Measurements from ENCODE around the gene ZDHHC20. TPM values are rescaled to one million over a fixed set of nuclear protein-coding genes. Genes with fewer than 3 reads are reported as not detected.

Gene ZDHHC20
- polyA plus RNA-seq, 3 donors = 28.1 to 67.8 (median 66.8) TPM

DNA sequence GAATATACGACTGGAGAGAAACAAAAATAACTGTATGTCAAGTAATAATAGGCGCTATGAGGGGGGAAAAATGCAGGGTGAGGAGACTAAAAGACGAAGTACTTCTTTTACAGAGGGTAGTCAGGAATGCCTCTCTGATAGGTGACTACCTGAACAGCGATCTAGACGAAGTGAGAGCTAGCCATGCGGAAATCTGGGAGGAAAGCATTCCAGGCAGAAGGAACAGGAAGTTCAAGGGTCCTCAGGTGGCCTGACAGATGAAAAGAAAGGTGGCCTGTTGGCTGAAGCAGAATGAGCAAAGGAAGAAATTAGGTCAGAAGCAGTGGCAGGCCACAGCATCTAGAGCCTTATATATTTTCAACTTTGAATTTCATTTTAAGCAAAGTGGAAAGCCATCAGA lies 13.3 kb downstream of the ZDHHC20 start:
- Histone ChIP-seq H3K9me3 (replicated peaks in 1 of 2; ENCODE audit: control insufficient read depth in 1 of 2, insufficient read depth in 1 of 2, low read length in 2 of 2) (no peaks in the 10 kb centered on the region), H3K4me3 (replicated peaks in 1 of 3; ENCODE audit: low read depth in 2 of 3, low read length in 3 of 3) (no peak overlapping the region), H3K79me2 (ENCODE audit: insufficient read depth, low read length) (peaks cover 81% of the 10 kb centered on the region), H3K9ac (ENCODE audit: insufficient read depth, low read length, poor library complexity, severe bottlenecking) (no peak overlapping the region), H3K27ac (ENCODE audit: low read depth in 1 of 2, low read length in 2 of 2) (peak overlapping the region in 1 of 2 donors; percentile 18), H3K27me3 (ENCODE audit: control insufficient read depth in 2 of 2, insufficient read depth in 2 of 2, low read length in 2 of 2) (no peaks in the 10 kb centered on the region), H3K4me2 (replicated peaks; ENCODE audit: extremely low read depth, low read length, poor library complexity, severe bottlenecking) (no peak overlapping the region), H3K4me1 (ENCODE audit: control insufficient read depth in 1 of 2, insufficient read depth in 2 of 2, low read length in 2 of 2) (peaks cover 27 to 46% of the 10 kb centered on the region in 2 donors), H3K36me3 (replicated peaks in 1 of 2; ENCODE audit: control insufficient read depth in 1 of 2, insufficient read depth in 2 of 2, low read length in 2 of 2) (no peaks in the 10 kb centered on the region), H2AFZ (ENCODE audit: insufficient read depth, low read depth, low read length, poor library complexity, severe bottlenecking) (no peak overlapping the region), H4K20me1 (ENCODE audit: insufficient read depth, low read length) (peaks cover 41% of the 10 kb centered on the region)
- Mint-ChIP-seq H3K4me1 (peaks cover 57% of the 10 kb centered on the region), H3K27me3 (ENCODE audit: low read depth in 3 of 3) (no peaks in the 10 kb centered on the region), H3K36me3 (peaks cover 17 to 21% of the 10 kb centered on the region in 2 donors), H3K9me3 (peaks cover 0 to 3% (median 0%) of the 10 kb centered on the region in 7 donors), H3K27ac (peak overlapping the region; percentile 8 to 72 (median 29)), H3K4me3 (no peak overlapping the region)
- intact Hi-C loops (cut with micrococcal nuclease) = no loop called here
- WGBS (ENCODE audit: insufficient coverage) = 96% methylated on average over 5 of the region's 6 CpGs
- TF ChIP-seq, protein P1, sequence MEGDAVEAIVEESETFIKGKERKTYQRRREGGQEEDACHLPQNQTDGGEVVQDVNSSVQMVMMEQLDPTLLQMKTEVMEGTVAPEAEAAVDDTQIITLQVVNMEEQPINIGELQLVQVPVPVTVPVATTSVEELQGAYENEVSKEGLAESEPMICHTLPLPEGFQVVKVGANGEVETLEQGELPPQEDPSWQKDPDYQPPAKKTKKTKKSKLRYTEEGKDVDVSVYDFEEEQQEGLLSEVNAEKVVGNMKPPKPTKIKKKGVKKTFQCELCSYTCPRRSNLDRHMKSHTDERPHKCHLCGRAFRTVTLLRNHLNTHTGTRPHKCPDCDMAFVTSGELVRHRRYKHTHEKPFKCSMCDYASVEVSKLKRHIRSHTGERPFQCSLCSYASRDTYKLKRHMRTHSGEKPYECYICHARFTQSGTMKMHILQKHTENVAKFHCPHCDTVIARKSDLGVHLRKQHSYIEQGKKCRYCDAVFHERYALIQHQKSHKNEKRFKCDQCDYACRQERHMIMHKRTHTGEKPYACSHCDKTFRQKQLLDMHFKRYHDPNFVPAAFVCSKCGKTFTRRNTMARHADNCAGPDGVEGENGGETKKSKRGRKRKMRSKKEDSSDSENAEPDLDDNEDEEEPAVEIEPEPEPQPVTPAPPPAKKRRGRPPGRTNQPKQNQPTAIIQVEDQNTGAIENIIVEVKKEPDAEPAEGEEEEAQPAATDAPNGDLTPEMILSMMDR (IDR thresholded peaks at IDR 0.05) = no peak
- DNase-seq = no peak

GRCh38 chr13:21443171-21443570 lies 15.9 kb downstream of the ZDHHC20 start:
- no peaks in the 10 kb centered on the region for H3K27me3 Mint-ChIP-seq (ENCODE audit: low read depth in 3 of 3)
- no peak for DNase-seq
- peak overlapping the region in 1 of 2 donors; percentile 65 for H3K27ac ChIP-seq (ENCODE audit: low read depth in 1 of 2, low read length in 2 of 2)
- peaks cover 21 to 55% of the 10 kb centered on the region in 2 donors for H3K4me1 ChIP-seq (ENCODE audit: control insufficient read depth in 1 of 2, insufficient read depth in 2 of 2, low read length in 2 of 2)
- H3K36me3 Mint-ChIP-seq = peaks cover 14 to 19% of the 10 kb centered on the region in 2 donors
- no peak overlapping the region for H2AFZ ChIP-seq (ENCODE audit: insufficient read depth, low read depth, low read length, poor library complexity, severe bottlenecking)
- H3K4me3 ChIP-seq (replicated peaks in 1 of 3; ENCODE audit: low read depth in 2 of 3, low read length in 3 of 3) = no peak overlapping the region
- peaks cover 60% of the 10 kb centered on the region for H3K4me1 Mint-ChIP-seq
- TF ChIP-seq, protein P1 (IDR thresholded peaks at IDR 0.05) = no peak
- peaks cover 0 to 4% (median 2%) of the 10 kb centered on the region in 7 donors for H3K9me3 Mint-ChIP-seq
- no peak overlapping the region for H3K9ac ChIP-seq (ENCODE audit: insufficient read depth, low read length, poor library complexity, severe bottlenecking)
- H3K9me3 ChIP-seq (replicated peaks in 1 of 2; ENCODE audit: control insufficient read depth in 1 of 2, insufficient read depth in 1 of 2, low read length in 2 of 2) = no peaks in the 10 kb centered on the region
- intact Hi-C loops (cut with micrococcal nuclease) = no loop called here
- H3K4me2 ChIP-seq (replicated peaks; ENCODE audit: extremely low read depth, low read length, poor library complexity, severe bottlenecking) = no peak overlapping the region
- no peak overlapping the region for H3K4me3 Mint-ChIP-seq
- no peaks in the 10 kb centered on the region for H3K27me3 ChIP-seq (ENCODE audit: control insufficient read depth in 2 of 2, insufficient read depth in 2 of 2, low read length in 2 of 2)
- no peaks in the 10 kb centered on the region for H3K36me3 ChIP-seq (replicated peaks in 1 of 2; ENCODE audit: control insufficient read depth in 1 of 2, insufficient read depth in 2 of 2, low read length in 2 of 2)
- peaks cover 90% of the 10 kb centered on the region for H3K79me2 ChIP-seq (ENCODE audit: insufficient read depth, low read length)
- 100% methylated on average over 1 of the region's 1 CpG for WGBS (ENCODE audit: insufficient coverage)
- H3K27ac Mint-ChIP-seq = peak overlapping the region; percentile 32 to 86 (median 81)
- H4K20me1 ChIP-seq (ENCODE audit: insufficient read depth, low read length) = peaks cover 41% of the 10 kb centered on the region

Data from CD14-positive monocyte (primary cell).